ENCODE data around the gene SPEF2.

The SPEF2 gene, protein sequence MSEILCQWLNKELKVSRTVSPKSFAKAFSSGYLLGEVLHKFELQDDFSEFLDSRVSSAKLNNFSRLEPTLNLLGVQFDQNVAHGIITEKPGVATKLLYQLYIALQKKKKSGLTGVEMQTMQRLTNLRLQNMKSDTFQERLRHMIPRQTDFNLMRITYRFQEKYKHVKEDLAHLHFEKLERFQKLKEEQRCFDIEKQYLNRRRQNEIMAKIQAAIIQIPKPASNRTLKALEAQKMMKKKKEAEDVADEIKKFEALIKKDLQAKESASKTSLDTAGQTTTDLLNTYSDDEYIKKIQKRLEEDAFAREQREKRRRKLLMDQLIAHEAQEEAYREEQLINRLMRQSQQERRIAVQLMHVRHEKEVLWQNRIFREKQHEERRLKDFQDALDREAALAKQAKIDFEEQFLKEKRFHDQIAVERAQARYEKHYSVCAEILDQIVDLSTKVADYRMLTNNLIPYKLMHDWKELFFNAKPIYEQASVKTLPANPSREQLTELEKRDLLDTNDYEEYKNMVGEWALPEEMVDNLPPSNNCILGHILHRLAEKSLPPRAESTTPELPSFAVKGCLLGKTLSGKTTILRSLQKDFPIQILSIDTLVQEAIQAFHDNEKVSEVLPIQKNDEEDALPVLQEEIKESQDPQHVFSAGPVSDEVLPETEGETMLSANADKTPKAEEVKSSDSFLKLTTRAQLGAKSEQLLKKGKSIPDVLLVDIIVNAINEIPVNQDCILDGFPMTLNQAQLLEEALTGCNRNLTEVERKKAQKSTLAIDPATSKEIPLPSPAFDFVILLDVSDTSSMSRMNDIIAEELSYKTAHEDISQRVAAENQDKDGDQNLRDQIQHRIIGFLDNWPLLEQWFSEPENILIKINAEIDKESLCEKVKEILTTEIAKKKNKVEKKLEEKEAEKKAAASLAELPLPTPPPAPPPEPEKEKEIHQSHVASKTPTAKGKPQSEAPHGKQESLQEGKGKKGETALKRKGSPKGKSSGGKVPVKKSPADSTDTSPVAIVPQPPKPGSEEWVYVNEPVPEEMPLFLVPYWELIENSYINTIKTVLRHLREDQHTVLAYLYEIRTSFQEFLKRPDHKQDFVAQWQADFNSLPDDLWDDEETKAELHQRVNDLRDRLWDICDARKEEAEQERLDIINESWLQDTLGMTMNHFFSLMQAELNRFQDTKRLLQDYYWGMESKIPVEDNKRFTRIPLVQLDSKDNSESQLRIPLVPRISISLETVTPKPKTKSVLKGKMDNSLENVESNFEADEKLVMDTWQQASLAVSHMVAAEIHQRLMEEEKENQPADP (N-terminal part only)

GRCh38 chr5:35617435-35618303, at the start of gene SPEF2:
SPEF2 (plus strand) TSS chr5:35617863; CDS start chr5:35617998, 135 bp downstream.
- DNase-seq (ENCODE audit: low spot score), result peak; percentile 88

GRCh38 chr5:35575578-35575977, 42.1 kb upstream of the SPEF2 start:
- DNase-seq (ENCODE audit: low spot score), result no peak

DNA sequence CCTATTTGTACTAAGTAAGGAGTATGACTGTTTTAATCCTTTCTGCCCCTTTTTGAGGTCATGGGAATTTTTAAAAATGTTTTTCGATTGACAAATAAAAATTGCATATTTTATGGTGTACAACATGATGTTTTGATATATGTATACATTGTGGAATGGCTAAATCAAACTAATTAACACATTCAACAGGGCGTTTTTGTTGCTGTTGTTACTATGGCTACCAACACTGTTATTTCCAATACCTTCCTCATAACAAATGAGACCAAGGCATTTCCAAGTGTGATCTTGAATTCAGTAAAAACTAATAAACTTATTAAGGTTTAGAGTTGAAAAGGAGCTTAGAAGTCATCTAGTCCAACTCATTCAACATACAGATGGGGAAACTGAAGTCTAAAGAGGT, 30.2 kb upstream of the SPEF2 start:
- DNase-seq (ENCODE audit: low spot score), result no peak

DNA sequence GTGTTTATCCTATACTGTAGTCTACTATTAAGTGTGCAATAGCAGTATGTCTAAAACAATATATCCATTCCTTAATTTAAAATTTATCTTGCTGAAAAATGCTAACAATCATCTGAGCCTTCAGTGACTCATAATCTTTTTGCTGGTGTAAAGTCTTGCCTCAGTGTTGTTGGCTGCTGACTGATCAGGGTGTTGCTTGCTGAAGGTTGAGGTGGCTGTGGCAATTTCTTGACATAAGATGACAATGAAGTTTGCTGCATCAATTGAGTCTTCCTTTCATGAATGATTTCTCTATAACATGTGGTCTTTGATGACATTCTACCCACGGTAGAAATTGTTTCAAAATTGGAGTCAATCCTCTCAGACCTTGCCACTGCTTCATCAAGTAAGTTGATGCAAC, 24.3 kb upstream of the SPEF2 start:
- no peak for DNase-seq (ENCODE audit: low spot score)

GRCh38 chr5:35598707-35599370, 18.8 kb upstream of the SPEF2 start:
- DNase-seq (ENCODE audit: low spot score), result peak; percentile 32

DNA sequence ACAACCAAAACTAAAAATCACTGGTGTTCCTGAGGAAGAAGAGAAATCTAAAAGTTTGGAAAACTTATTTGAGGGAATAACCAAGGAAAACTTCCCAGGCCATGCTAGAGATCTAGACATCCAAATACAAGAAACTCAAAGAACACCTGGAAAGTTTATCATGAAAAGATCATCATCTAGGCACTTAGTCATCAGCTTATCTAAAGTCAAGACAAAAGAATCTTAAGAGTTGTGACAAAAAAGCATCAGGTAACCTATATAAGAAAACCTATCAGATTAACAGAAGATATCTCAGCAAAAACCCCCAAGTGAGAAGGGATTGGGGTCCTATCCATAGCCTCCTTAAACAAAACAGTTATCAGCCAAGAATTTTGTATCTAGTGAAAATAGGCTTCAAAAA, 17.1 kb upstream of the SPEF2 start:
- no peak for DNase-seq (ENCODE audit: low spot score)

DNA sequence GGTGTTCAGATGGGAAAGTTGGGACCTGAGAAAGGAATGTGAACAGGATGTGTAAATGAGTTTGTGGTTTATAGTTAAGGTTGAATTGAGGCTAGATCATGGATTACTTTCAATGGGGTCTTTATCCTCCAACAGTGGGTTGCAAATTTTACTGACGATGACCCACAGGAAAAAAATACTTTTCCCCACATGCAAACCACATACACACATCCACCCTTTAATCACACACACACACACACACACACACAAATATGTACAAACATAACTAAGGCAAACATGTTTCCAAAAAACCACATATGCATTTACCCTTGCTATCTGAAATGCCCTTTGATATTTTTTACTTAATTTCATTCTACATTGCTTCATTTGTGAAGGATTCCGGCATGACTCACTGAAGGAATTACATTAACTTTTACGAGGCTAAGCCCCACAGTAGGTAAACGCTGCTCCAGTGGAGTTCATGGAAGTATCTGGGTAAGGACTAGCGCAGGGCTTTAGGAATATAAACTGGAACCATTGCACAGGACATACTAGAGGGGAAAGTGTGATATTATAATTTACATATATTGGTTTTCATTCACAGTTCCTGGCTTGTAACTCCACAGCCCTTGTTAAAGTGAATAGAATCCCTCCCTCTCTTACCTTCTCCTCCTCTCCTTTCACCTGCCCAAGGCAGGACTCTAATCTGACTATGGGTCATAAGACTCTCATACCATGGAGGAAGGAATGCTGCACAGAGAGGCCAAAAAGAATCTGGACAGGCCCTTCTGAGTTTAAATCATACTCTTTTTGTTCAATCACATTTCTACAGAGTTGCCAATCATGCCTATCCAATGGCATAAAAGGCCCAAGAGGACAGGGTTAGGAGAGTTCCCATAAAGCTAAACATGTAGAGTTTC, 8.5 kb upstream of the SPEF2 start:
- no peak for DNase-seq (ENCODE audit: low spot score)

DNA sequence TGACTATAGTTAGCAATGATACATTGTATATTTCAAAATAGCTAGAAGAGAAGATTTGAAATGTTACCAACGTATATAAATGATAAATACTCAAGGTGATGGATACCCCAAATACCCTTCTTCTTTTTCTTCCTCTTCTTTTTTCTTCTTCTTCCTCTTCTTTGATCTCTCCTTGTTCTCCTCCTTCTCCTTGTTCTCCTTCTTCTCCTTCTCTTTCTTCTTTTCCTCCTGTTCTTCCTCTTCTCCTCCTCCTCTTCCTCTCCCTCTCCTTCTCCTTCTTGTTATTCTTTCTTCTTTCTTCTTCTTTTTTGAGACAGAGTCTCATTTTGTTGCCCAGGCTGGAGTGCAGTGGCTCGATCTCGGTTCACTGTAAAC, 616 bp upstream of the SPEF2 start:
- DNase-seq (ENCODE audit: low spot score), result no peak

DNA sequence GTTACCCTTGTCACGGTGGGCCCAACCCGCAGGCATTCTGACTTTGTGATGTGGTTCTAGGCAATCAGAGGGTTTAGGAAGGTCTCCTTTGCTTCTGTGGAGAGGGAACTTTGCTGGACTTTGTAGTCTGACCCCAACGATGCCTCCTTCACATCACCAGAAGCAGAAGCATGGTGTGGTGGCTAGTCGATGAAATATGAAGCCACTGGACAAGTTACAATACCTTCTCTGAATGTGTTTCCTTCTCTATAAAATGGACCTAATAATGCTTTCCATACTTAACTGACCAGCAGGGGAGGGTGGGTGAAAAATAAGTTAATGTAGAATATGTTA, 607 bp downstream of the SPEF2 start:
- DNase-seq (ENCODE audit: low spot score), result no peak

DNA sequence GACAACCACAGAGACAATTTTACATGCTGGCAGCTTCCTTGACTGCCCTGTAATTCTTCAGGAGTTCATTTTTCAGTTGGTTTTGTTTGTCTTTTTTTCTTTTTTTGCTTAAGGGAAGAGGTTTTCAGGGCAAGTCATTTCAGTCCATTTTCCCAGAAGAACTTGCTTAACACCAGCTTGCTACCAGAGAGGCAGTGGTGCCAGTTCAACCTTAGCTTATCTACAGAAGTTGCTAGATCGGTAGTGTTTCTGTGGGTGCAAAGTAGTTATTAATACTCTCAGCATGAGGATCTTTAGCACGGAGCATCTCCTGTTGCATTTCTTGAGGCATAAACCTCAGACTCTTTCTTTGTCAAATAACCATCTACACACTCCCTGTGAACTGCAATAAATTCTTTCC, 1.1 kb downstream of the SPEF2 start:
- no peak for DNase-seq (ENCODE audit: low spot score)

- no peak for DNase-seq (ENCODE audit: low spot score)
Measured at GRCh38 chr5:35622974-35623373, 5.3 kb downstream of the SPEF2 start.

GRCh38 chr5:35623991-35624390, 6.3 kb downstream of the SPEF2 start:
- DNase-seq (ENCODE audit: low spot score), result no peak

DNA sequence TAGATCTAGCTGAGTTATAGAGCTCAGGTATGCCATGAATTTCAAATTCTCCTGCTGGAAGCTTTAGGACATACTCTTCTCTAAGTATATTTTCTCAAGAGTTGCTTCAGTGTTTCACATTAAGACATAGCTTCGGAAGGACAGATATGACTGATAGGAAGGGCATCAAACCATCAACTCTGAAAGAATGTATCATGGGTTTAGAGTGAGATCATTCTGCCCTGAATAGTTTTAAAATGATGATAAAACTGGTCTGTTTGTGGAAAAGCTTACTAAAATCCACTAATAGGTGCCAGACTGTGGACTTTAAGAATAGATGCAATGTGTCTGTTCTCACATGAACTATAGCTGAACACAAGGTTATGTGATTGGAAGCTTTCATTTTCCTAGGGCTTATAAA, 8.4 kb downstream of the SPEF2 start:
- no peak for DNase-seq (ENCODE audit: low spot score)

DNA sequence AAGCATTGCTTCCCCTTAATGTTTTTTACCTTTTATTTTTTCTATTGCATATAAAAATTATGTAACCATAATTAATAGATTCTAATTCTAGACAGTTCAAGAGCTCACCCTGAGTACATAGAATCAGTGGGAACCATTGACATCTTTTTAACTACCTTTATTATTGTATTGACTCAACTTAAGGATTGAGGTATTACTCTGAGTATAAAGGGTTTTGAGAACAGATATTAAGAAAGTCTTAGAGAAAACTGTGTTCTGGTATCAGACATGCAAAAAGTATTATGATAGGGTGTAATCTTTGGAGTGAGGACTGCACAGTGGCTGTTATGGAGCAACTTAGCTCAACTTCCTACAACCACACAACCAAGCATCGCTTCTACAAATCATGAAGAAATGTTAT, 8.9 kb downstream of the SPEF2 start:
- no peak for DNase-seq (ENCODE audit: low spot score)

- no peak for DNase-seq (ENCODE audit: low spot score)
Measured at GRCh38 chr5:35634326-35634725, 16.7 kb downstream of the SPEF2 start.

- no peak for DNase-seq (ENCODE audit: low spot score)
Measured at GRCh38 chr5:35640623-35641022, 23.0 kb downstream of the SPEF2 start.

DNA sequence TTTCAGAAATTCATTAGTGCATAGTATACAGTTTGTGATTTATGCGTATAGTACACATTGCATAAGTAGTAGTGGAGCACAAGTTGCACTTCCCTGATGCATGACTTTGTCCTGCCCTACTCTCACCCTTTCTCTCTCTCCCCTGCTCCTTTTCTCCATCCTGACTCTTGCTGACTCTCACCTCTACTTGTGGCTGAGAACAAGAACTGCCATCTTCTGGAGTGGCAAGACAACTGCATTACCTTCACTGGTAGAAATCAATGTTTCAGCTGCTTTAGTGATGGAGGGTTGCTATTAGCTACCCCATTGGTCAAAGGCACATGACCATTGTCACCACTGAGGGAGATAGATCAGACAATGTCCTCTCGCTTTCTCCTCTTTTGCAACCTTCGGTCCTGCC, 26.9 kb downstream of the SPEF2 start:
- DNase-seq (ENCODE audit: low spot score), result peak; percentile 8

DNA sequence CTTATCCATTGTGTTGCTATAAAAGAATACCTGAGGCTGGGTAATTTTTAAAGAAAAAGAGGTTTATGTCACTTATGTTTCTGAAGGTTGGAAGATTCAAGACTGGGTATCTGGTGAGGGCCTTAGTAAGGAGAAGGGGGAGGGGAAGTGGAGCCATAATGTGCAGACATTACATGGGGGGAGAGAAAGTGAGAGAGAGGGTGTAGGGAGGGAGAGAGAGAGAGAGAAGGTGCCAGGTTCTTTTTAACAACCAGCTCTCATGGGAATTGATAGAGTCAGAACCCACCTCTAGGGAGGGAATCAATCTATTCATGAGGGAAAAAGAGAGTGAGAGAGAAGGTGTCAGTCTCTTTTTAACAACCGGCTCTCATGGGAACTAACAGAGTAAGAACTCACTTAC, 29.5 kb downstream of the SPEF2 start:
- no peak for DNase-seq (ENCODE audit: low spot score)

GRCh38 chr5:35647712-35648111, 30.0 kb downstream of the SPEF2 start:
- no peak for DNase-seq (ENCODE audit: low spot score)
